HG02610 (cell line): ENCODE results near the gene PRR32.
A peak's percentile ranks its signal among the peaks of the same experiment; 100 is the strongest.
"Not testable (repeated sequence)": the region's sequence is repeated elsewhere in the genome, so short reads cannot be mapped to it uniquely, and the experiment has no call there.

ENCODE experiments used
- ATAC-seq: cut with Tn5 transposase; IDR thresholded peaks from one replicate; pipeline ENCODE4 v1.9.1; 2021; ENCODE audit warnings: mild to moderate bottlenecking, moderate library complexity; ENCODE audit not compliant: unreplicated experiment

The PRR32 gene, protein sequence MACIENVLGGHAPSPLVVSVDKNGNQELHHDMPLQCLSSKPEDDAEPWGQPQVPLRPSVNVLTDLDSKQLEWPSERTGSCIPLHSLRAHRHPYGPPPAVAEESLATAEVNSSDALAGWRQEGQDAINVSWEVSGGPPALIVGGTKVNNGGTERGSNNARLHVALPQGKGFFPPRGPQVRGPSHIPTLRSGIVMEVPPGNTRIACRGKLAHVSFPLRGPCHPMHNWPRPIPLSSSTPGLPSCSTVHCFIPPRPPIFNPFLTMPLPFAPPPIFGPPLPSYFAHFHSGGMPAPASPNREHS

DNA sequence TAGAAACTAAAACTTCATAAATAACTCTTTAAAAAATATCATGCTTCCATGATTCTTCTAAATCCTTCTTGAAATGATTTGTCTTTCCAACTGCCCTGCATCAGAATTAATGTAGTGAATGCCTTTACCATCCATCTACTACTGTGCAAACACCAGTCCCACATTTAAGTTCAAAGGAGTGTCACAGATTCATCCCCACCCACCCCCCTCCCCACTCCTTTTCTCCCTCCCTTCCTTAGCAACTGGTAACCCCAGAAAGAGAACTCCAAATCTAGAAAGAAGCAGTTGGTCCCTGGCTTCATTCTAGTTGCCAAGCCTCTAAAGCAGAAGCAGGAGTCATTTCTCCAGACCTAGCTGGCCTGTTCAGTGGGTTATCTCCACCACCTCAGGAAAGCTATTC, at the start of gene PRR32:
Gene PRR32 (plus strand): TSS at position 301 of the 400 bp plus-strand sequence. CDS start 115 bp downstream, outside the sequence.
- ATAC-seq: no peak

DNA sequence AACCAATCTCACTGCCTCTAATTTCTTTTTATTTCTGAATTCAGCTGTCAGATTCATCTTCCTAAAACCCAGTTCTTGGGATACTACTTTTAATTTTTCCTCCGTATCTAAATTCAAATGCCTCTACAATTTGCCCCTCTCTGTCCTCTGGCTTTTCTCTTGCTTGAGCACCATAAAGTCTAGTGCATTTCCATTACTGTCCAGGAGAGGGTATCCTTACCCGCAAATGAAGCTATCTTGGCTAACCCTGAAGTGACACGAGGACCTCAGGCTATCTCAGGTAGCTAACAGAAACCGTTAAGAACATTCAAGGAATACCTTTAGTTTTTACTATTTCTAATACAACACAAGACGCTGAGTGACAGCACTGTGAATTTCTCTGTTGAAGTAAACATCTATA, 49.4 kb upstream of the PRR32 start:
- peak; percentile 79 for ATAC-seq

DNA sequence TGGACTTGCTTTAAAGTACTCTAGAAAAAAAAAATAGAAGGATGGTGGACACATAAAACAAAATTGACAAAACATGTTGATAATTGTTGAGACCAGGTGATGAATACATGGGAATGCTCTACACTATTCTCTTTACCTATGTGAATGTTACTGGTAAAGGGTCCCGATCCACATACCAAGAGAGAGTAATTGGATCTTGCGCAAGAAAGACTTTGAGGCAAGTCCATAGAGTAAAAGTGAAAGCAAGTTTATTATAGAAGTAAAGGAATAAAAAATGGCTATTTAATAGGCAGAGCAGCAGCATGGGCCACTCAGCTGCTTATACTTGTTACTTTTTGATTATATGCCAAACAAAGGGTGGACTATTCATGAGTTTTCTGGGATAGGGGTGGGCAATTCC, 34.0 kb upstream of the PRR32 start:
- ATAC-seq: no peak

DNA sequence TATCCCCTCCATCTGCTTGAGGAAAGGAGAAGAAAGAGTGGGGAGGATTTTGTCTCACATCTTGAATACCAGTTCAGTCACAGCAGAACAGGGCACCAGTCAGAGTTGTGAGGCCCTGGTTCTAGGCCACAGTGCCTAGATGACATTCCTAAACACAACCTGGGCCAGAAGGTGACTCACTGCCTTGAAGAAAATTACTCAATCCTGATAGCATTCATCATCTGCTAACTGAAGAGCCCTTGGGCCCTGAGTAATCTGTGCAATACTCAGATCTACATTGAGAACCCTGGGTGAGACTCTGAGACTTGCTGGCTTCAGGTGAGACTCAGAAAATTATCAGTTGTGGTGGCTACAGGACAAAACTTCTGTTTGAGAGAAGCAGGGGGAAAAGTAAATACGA, 20.5 kb upstream of the PRR32 start:
- ATAC-seq: no peak

DNA sequence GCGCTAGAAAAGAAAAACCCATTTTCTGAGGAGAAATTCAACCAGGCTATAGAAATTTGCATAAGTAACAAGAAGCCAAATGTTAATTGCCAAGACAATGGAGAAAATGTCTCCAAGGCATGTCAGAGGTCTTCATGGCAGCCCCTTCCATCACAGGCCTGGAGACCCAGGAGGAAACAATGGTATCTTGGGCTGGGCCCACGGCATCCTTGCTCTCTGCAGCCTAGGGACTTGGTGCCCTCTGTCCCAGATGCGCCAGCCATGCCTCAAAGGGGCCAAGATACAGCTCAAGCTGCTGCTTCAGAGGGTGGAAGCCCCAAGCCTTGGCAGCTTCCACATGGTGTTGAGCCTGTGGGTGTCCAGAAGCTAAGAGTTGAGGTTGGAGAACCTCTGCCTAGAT, 12.7 kb upstream of the PRR32 start:
- not testable (repeated sequence) for ATAC-seq

DNA sequence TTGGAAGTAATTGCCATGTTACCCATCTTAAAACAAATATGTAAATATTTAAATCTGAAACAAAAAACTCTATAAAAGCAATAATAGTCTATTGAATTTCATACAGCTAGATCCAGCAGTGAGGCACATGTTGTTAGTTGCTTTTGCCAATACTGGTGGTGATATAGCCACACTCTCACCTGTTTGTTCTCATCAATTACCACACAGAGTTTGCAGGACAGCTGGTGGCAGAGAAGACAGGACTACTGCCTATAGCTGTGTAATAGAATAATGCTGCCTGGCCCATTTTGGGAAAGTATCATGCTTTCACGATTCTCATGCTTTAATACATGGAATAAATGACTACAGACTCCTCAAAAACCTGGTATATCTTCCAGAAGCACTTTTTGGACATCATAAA, 3.7 kb upstream of the PRR32 start:
- no peak for ATAC-seq

DNA sequence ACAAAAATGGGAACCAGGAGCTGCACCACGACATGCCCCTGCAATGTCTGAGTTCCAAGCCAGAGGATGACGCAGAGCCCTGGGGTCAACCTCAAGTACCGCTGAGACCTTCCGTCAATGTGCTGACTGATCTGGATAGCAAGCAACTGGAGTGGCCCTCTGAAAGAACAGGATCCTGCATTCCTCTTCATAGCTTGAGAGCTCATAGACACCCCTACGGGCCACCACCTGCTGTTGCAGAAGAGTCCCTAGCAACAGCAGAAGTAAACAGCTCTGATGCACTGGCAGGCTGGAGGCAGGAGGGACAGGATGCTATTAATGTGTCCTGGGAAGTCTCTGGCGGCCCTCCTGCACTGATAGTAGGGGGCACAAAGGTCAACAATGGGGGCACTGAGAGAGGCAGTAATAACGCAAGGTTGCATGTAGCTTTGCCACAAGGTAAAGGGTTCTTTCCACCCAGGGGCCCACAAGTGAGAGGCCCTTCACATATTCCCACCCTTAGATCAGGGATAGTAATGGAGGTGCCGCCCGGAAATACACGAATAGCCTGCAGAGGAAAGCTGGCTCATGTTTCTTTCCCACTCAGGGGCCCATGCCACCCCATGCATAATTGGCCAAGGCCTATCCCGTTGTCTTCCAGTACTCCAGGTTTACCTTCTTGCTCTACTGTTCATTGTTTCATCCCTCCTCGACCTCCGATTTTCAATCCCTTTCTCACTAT, 1.3 kb downstream of the PRR32 start:
- ATAC-seq: no peak

DNA sequence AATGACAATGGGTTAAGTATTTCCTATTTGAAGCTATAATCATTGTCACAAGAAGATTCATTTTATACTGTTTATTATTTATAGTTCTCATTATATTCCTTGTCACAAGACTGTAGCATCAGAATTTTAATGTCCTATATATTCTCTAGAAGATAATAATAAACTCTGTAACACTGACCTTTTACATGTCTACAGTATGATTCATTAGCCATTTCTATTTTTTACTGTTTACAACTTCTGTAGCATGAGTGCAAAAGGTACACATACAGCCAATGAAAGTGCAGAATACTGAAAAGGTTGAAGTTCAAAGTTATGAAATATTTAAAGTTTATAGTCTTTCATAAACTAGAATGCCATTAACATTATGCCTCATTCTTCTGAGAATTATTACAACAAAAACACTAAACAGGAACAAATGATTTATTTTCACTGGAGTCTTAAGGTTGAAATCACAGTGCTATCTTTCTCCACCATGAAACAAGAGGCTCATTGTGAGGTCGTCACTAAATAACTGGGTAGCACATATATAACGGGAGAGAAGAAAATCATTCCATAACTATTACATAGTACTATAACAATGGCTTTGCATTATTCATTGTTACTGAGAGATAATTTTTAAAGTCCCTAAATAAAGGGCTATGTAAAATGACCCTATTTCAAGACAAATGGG, 4.9 kb downstream of the PRR32 start:
- ATAC-seq: no peak

DNA sequence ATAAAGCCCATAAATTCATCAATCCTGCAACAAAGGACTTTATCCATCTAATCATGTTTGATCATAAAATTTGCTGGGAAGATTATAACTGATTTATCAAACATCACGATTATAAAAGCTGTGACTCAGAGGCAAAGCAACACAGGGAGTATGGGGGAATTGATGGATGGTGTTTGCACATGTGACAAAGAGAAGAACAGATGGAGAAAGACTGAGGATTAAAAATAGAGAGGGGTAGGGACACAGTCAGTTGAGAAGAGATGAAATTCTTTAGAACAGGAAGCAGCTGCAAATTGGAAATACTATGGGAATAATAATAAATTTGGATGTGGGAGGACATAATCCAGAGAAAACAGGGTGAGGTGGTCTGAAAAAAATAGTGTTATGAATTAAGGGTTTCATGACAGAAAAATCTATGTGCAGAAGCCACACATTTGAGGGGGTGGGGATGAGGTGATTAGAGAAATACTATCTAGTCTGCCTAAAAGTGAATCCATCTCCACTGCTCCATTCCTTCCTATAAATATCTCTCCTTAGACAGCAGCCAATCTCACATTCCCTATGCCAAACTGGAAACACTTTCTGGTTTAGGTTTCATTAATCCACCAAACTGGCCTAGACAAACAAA, 6.2 kb downstream of the PRR32 start:
- no peak for ATAC-seq

DNA sequence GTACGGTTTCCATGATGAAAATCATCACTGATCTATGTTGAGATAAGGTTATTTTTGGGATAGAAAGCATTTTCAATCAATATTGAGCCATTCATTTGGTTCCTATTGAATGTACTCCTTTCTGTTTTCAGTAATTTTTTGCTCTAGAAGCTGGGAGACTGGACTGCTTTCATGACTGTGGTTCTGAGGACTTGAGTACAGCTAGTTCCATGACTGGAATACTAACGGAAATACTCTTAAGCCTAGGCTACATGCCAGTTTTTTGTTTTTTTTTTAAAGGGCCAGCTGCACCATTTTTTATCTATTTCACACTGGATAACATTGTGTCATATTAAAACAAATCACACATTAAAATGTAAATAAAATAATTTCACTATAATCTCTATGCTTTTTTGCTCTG, 16.7 kb downstream of the PRR32 start:
- ATAC-seq: no peak

DNA sequence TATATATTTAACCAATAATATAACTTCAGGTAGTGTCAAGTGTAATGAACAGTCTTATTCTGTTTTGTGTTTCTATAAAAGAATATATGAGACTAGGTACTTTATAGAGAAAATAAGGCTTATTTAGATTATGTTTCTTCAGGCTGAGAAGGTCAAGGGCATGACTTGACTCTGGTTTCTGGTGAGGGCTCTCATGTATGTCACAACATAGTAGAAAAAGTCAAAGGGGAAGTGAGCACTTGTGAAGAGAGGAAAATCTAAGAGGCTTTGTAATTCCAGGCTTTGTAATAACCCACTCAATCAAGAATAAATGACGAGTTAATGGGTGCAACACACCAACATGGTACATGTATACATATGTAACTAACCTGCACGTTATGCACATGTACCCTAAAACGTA, 27.6 kb downstream of the PRR32 start:
- ATAC-seq: no peak

DNA sequence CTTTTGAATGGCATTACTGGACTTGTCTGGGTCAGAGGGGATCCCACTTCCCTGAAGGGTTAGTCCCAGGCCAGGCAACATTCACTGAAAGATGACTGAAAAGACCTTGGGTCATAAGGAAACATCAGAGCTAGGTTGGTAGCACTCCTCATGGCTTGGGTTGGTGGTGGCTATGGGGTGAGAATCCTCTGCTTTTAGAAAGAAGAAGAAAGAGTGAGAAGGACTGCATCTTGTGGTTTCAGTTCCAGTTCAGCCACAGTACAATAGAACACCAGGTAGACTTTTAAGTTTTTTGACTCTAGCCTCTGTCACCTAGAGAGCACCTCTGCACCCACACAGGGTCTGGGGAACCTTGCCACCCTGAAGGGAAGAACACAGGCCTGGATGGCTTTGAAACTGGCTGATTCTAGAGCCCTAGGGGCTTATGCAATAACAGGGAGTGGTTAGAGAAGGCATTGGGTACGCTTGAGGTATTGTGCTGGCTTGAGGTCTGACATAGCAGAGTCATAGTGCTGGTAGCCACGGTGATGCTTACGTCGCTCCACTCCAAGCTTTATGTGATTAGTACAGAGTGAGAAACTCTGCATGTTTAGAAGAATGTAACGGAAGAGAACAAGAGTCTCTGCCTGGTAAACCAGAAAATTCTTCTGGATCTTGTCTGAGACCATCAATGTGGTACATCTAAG, 36.5 kb downstream of the PRR32 start:
- ATAC-seq: no peak
